Measurements from ENCODE around the gene BCAR3. TPM values are rescaled to one million over a fixed set of nuclear protein-coding genes. Genes with fewer than 3 reads are reported as not detected.

Gene BCAR3
- total RNA-seq, 2 donors from 2014 or later: 22.9 to 52.8 TPM

- Histone ChIP-seq H3K36me3 (no peaks in the 10 kb centered on the region), H3K9me3 (no peaks in the 10 kb centered on the region), H3K4me3 (no peak overlapping the region), H3K4me1 (replicated peaks) (no peaks in the 10 kb centered on the region), H3K27me3 (replicated peaks; ENCODE audit: insufficient read depth) (no peaks in the 10 kb centered on the region), H3K27ac (no peak overlapping the region)
- DNase-seq (ENCODE audit: low spot score): no peak
- intact Hi-C loops (cut with DNase I): no loop called here
- TF ChIP-seq, protein P1, sequence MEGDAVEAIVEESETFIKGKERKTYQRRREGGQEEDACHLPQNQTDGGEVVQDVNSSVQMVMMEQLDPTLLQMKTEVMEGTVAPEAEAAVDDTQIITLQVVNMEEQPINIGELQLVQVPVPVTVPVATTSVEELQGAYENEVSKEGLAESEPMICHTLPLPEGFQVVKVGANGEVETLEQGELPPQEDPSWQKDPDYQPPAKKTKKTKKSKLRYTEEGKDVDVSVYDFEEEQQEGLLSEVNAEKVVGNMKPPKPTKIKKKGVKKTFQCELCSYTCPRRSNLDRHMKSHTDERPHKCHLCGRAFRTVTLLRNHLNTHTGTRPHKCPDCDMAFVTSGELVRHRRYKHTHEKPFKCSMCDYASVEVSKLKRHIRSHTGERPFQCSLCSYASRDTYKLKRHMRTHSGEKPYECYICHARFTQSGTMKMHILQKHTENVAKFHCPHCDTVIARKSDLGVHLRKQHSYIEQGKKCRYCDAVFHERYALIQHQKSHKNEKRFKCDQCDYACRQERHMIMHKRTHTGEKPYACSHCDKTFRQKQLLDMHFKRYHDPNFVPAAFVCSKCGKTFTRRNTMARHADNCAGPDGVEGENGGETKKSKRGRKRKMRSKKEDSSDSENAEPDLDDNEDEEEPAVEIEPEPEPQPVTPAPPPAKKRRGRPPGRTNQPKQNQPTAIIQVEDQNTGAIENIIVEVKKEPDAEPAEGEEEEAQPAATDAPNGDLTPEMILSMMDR (IDR thresholded peaks at IDR 0.05): no peak
- no peak for TF ChIP-seq POLR2AphosphoS5 (IDR thresholded peaks at IDR 0.05)
- TF ChIP-seq POLR2A (IDR thresholded peaks at IDR 0.05): no peak
- WGBS: 74% methylated on average over 15 of the region's 15 CpGs
Observed at GRCh38 chr1:93608187-93609109, 73.2 kb downstream of the BCAR3 start.

GRCh38 chr1:93607814-93608186 is 73.8 kb downstream of the BCAR3 start:
- intact Hi-C loops (cut with DNase I): no loop called here
- Histone ChIP-seq H3K36me3 (no peaks in the 10 kb centered on the region), H3K27ac (no peak overlapping the region), H3K9me3 (no peaks in the 10 kb centered on the region), H3K4me3 (no peak overlapping the region), H3K4me1 (replicated peaks) (no peaks in the 10 kb centered on the region), H3K27me3 (replicated peaks; ENCODE audit: insufficient read depth) (no peaks in the 10 kb centered on the region)
- TF ChIP-seq, protein P1 (IDR thresholded peaks at IDR 0.05): no peak
- TF ChIP-seq POLR2A (IDR thresholded peaks at IDR 0.05) (no peak), POLR2AphosphoS5 (IDR thresholded peaks at IDR 0.05) (no peak)
- 88% methylated on average over 5 of the region's 5 CpGs for WGBS
- no peak for DNase-seq (ENCODE audit: low spot score)

GRCh38 chr1:93605812-93606512 is 75.7 kb downstream of the BCAR3 start:
- TF ChIP-seq POLR2A (IDR thresholded peaks at IDR 0.05): peak; percentile 19
- peak; percentile 59 for TF ChIP-seq POLR2AphosphoS5 (IDR thresholded peaks at IDR 0.05)
- TF ChIP-seq, protein P1 (IDR thresholded peaks at IDR 0.05): no peak
- Histone ChIP-seq H3K4me3 (no peak overlapping the region), H3K27ac (no peak overlapping the region), H3K9me3 (no peaks in the 10 kb centered on the region), H3K27me3 (replicated peaks; ENCODE audit: insufficient read depth) (no peaks in the 10 kb centered on the region), H3K36me3 (no peaks in the 10 kb centered on the region), H3K4me1 (replicated peaks) (no peaks in the 10 kb centered on the region)
- peak; percentile 40 for DNase-seq (ENCODE audit: low spot score)
- 30% methylated on average over 4 of the region's 4 CpGs for WGBS
- intact Hi-C loops (cut with DNase I): no loop called here

DNA sequence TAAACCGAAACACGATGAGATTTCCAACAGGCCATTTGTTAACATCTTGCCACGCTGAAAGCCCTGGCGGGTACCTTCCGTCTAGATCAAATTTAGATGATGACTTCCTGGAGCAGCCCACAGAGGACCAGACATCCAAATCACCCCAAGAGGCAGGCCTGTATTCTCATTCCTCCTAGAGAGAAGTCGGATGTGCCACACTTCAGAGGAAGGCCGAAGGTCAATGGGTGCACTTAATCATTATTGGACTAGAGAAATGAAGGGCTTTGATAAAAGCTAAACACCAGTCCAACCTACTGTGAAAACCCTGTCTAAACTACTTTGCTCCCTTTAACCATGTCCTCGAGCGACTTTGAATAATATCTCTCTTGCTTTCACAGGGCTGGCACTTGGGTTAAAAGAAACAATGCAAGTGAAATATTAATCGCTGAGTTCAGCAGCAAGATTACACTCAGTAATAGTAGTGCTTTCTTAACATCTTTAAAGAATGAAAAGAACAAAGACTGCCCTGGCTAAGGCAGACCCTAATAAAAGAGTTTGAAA is 76.5 kb downstream of the BCAR3 start:
- no peak overlapping the region for H3K4me3 ChIP-seq
- H3K27ac ChIP-seq: no peak overlapping the region
- no peak for DNase-seq (ENCODE audit: low spot score)
- no peak for TF ChIP-seq POLR2AphosphoS5 (IDR thresholded peaks at IDR 0.05)
- TF ChIP-seq, protein P1 (IDR thresholded peaks at IDR 0.05): no peak
- no peak for TF ChIP-seq POLR2A (IDR thresholded peaks at IDR 0.05)
- H3K27me3 ChIP-seq (replicated peaks; ENCODE audit: insufficient read depth): no peaks in the 10 kb centered on the region
- H3K4me1 ChIP-seq (replicated peaks): no peaks in the 10 kb centered on the region
- H3K36me3 ChIP-seq: no peaks in the 10 kb centered on the region
- no peaks in the 10 kb centered on the region for H3K9me3 ChIP-seq
- WGBS: 74% methylated on average over 10 of the region's 10 CpGs
- intact Hi-C loops (cut with DNase I): no loop called here

Data from prostate gland (tissue), 2 donors.